Coronary artery (tissue), 2 donors: ENCODE results near the gene LAYN.

ENCODE experiments used
- DNase-seq: peaks from one replicate; pipeline ENCODE4 v3.0.0-alpha.2; 2017; ENCODE audit warnings: low spot score
- H3K27ac ChIP-seq, 2 donors: fragments of 200-600 bp; sonication (generic); one replicate each; pipeline ENCODE4 v1.5.1; 2016 to 2019
- H3K4me3 ChIP-seq: fragments of 200-600 bp; sonication (generic); 2 replicates; pipeline ENCODE4 v1.5.1; 2016; ENCODE audit warnings: mild to moderate bottlenecking, moderate library complexity
- CTCF ChIP-seq: fragments of 200-600 bp; sonication (generic); IDR thresholded peaks from one replicate; pipeline ENCODE4 v1.5.1; 2019; ENCODE audit warnings: antibody characterized with exemption

The LAYN gene

GRCh38 chr11:111528557-111528956 lies 12.0 kb upstream of the LAYN start:
- H3K27ac ChIP-seq = no peak overlapping the region
- no peak for DNase-seq
- H3K4me3 ChIP-seq = no peak overlapping the region
- no peak for TF ChIP-seq CTCF

GRCh38 chr11:111530091-111530490 lies 10.4 kb upstream of the LAYN start:
- no peak for TF ChIP-seq CTCF
- H3K27ac ChIP-seq = no peak overlapping the region
- no peak for DNase-seq
- no peak overlapping the region for H3K4me3 ChIP-seq

- Histone ChIP-seq H3K27ac (no peak overlapping the region), H3K4me3 (no peak overlapping the region)
- TF ChIP-seq CTCF = no peak
- no peak for DNase-seq
Measured at GRCh38 chr11:111531136-111531535, 9.4 kb upstream of the LAYN start.

DNA sequence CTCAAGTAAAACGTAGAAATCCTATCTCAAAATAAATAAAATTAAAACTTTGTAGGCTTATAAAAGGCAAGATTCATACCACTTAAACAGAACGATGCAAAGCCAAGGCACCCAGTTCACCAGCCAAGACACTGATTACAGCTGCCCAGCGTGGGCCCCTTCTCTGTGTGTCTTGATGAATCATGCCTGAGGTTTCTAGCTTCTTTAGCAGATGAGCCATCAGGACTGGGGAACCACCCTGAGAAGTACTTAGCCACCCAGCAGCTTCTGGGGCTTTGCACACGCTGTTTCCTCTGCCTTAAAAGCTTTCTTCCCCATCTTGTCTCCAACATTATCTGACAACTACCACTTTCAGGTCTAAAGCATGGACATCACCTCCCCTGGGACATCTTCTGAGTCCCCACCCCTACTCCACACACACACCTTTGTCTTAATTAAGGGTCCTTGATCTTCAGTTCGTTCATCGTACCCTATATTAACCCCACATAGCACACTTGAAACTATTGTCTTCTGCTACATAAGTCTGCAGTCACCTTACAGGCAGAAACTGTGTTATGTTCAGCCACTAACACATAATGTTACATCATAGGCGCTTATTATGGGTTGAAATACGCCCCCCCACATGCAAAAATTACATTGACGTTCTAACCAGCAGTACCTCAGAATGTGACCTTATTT lies 8.7 kb upstream of the LAYN start:
- H3K27ac ChIP-seq = no peak overlapping the region
- TF ChIP-seq CTCF = no peak
- H3K4me3 ChIP-seq = no peak overlapping the region
- DNase-seq = no peak

DNA sequence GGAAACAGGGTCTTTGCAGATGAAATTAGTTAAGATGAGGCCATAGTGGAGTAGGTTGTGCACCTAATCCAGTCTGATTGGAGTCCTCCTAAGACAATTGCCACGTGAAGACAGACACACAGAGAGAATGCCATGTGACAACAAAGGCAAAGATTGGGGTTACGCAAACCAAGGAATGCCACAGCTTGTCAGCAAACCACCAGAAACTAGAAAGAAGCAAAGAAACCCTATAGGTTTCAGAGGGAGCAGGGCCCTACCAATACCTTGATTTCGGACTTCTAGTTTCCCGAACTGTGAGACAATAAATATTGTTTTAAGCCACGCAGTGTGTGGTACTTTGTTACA lies 8.2 kb upstream of the LAYN start:
- no peak for DNase-seq

GRCh38 chr11:111535281-111535680 lies 5.2 kb upstream of the LAYN start:
- H3K27ac ChIP-seq = no peak overlapping the region
- no peak for DNase-seq
- no peak for TF ChIP-seq CTCF
- H3K4me3 ChIP-seq = no peak overlapping the region

More for the DNA sequence above, 8.2 kb upstream of the LAYN start:
- H3K4me3 ChIP-seq = no peak overlapping the region
- no peak overlapping the region for H3K27ac ChIP-seq
- TF ChIP-seq CTCF = no peak

DNA sequence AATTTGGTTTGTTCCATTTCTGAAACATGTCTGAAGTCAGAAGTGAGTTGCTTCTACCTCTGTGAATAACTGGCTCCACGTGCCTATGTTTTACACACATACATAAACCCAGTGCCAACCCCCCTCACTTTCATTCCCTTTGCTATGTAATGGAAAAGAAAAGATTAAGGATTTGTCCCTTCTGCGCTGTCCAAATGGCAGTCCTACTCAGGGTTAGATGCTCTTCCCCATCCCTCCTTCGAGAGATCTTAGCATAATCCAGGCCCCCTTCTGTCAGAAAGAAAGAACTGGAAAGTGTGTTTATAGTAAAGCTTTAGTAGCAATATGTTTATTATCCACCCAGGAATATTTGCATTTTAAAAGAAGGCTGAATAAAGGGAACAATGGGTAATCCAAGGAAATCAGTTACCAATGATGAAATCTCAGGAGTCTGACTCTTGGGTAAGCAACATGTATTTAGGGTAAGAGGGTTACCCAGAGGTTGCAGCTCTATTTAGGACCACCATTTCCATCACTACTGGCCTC lies 3.1 kb upstream of the LAYN start:
- no peak for TF ChIP-seq CTCF
- no peak overlapping the region for H3K27ac ChIP-seq
- DNase-seq = no peak
- no peak overlapping the region for H3K4me3 ChIP-seq
